HG03457 (cell line): ENCODE data around the gene ERFL.

Experiments
- ATAC-seq: cut with Tn5 transposase; IDR thresholded peaks from one replicate; pipeline ENCODE4 v1.9.1; 2021; ENCODE audit warnings: moderate number of reproducible peaks; ENCODE audit not compliant: unreplicated experiment

The ERFL gene

DNA sequence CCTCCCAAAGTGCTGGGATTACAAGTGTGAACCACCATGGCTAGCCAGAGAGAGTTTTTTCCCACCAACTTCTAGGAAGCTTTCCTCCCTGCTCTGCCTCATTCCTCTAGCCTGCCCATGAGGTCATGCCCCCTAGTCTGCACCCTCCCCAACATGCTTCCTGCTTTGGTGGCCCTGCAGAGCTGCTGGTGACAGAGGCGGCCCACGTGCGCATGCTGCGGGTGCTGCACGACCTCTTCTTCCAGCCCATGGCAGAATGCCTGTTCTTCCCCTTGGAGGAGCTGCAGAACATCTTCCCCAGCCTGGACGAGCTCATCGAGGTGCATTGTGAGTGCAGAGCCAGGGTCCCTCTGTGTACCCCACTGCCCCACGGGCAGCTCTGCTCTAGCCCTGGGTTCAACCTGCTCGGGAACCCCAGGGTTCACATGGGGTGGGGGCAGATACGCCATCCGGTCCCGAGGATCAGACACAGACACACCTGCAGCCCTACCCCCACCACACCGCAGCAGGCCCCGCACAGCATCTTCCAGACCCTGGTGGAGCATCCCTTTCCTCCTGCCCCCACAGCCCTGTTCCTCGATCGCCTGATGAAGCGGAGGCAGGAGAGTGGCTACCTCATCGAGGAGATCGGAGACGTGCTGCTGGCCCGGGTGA is 26.4 kb downstream of the ERFL start:
- ATAC-seq, result no peak

DNA sequence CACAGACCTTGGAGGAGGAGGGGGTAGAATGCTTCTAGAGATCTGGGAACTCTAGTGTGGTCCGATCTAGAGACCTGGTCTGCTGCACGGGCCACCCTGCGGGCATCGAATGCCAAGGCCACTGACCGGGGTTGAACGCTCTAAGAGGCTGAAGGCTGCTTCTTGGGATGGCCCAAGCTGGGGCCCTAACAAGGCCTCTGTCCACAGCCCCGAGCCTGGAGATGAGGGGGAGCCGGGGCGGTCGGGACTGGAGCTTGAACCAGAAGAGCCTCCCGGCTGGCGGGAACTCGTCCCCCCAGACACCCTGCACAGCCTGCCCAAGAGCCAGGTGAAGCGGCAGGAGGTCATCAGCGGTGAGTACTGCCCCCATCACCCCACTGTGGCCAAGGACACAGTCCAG is 30.0 kb downstream of the ERFL start:
- no peak for ATAC-seq

DNA sequence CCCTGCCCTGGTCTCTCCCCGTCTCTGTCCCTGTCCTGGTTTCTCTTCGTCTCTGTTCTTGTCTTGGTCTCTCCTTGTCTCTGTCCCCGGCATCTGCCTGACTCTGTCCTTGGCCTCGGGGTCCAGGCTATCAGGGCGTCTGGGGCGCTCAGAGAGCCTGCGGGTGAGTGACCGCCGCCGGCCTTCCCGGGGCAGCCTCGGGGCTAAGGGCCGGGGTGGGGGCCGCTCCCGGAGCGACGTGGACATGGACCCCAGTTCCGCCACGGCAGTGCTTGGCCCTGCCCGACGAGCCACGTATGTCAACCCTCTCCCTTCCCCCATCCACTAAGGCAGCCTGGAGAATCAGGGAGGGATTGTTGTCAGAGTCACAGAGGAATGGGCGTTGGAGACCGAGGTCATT is 30.4 kb downstream of the ERFL start:
- no peak for ATAC-seq

DNA sequence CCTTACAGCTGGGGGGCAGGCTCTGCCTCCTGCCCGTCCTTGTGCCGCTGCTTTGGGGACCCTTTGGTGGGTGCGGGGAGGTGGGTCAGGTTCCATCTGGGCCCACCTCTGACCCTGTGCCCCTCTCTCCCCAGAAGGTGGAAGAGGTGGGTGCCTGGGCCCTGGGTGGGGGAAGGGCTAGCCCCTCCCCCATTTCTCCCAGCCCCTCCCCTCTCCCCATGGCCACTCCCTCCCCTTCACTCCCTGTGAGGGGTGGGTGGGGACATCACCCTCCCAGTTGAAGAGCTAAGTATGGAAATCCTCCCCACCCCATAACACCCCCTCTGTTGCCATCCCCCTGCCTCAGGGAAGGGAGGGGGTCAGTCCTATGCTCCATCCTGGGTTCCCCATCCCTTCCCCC is 31.1 kb downstream of the ERFL start:
- ATAC-seq, result no peak

DNA sequence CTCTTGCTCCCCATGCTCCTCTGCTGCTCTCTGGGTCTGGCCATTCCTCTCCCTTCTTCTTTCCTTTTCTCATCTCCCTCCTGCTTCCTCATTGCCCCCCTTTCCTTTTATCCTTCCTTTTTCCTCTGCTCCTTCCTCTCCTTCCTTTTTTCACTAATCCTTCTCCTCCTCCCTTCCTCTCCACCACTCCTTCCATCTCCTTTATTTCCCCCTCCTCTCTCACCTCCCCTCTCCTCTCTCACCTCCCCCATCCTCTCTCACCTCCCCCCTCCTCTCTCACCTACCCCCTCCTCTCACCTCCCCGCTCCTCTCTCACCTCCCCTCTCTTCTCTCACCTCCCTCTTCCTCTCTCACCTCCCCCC is 31.7 kb downstream of the ERFL start:
- ATAC-seq, result no peak

DNA sequence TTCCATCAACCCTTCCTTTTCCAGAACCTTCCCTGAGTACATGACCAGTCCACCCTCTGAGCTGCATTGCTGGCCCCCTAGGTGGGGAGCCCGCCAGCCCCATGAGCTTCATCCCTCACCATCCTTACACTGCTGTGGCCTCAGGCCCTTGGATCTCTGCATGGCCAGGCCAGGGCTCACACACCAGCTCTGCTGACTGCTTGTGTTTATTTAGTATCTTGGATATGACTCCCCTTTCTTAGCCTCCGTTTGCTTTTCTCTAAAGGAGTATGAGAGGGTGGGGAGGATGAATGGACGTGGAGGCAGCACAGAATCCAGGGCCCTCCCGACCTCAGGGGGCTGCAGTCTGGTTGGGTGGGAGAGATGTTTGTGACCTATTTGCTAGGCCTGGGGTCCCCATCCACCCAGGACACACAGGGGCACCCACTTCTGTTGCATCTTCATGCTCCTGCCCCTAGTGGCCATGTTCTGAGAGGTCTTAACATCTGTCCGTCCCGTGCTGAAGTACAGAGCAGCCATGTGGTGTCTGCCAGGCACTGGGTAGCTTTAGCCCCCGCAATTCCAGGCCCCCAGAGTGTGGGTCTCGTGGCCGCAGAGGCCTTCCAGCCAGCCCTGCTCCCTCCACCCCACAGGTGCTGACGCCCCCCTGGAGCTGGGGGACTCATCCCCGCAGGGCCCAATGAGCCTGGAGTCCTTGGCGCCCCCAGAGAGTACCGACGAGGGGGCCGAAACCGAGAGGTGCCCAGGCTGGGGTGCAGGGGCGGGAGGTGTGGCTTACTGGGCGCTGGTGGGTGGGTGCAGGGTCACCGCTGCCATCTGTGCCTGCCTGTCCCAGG is 32.3 kb downstream of the ERFL start:
- no peak for ATAC-seq

DNA sequence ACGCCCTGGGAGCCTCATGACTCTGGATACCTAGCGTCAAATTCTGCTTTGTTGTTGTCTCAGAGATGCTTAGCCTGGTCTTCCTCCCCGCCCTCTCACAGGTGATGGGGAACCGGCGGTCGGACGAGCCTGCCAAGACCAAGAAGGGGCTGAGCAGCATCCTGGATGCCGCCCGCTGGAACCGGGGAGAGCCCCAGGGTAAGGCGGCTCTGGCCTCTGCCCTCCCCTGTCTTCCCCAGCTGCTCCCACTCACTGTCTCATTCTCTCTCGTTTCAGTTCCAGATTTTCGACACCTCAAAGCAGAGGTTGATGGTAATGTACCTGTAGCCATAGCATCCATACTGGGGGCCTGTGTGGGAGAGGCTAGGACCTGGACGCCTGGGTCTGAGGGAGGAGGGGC is 33.9 kb downstream of the ERFL start:
- ATAC-seq, result no peak

DNA sequence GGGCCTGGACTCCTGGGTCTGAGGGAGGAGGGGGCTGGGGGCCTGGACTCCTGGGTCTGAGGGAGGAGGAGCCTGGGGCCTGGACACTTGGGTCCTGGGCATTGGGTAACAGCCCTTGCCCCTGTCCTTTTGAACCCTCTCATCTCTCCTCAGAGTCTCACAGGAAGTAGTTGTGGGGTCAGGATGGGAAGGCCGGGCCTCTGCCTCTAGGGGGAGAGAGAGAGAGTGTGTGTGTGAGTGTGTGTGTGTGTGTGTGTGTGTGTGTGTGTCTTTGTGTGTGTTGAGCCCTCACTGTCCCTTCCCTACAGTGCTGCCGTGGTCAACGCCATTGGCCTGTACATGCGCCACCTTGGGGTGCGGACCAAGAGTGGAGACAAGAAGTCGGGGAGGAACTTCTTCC is 34.4 kb downstream of the ERFL start:
- no peak for ATAC-seq

DNA sequence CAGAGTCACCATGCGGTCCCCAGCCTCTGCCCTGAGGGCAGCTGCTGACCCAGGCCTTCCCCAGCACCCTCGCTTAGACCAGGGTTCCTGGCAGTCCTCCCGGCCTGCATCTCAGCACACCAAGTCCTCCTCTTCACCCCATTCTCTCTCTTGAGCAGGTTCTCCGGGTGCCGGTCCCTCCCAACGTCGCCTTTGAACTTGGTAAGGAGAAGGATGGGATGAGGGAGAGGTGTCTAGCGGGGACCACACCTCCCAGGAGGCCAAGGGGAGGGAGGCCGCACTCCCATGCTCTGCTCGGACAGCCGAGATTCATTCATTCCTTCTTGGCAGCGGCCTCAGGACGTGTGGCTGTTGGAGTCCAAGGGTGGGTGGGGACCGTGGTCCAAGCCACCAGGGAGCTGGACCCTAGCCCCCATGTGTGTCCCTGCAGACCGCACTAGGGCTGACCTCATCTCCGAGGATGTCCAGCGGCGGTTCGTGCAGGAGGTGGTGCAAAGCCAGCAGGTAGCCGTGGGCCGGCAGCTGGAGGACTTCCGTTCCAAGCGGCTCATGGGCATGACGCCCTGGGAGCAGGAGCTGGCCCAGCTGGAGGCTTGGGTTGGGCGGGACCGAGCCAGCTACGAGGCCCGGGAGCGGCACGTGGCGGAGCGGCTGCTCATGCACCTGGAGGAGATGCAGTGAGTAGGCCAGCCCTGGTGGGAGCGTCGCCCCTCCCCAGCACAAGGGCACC is 35.9 kb downstream of the ERFL start:
- no peak for ATAC-seq

DNA sequence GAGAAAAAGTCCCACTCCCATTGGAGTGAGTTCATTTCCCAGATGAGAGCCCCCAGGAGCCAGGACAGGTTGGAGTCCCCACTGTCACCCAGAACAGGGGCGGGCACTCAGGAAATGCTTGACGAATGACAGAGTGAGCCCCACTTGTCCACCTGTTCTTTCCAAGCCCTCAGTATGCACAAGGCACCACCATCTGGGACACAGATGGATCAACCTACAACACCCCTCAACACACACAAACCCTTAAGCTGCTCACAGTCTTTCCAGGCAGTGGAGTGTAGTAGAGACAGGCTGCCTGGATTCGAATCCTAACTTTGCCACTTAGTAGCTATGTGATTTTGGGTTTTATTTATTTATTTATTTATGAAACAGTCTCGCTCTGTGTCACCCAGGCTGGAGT is 37.3 kb downstream of the ERFL start:
- ATAC-seq, result no peak

DNA sequence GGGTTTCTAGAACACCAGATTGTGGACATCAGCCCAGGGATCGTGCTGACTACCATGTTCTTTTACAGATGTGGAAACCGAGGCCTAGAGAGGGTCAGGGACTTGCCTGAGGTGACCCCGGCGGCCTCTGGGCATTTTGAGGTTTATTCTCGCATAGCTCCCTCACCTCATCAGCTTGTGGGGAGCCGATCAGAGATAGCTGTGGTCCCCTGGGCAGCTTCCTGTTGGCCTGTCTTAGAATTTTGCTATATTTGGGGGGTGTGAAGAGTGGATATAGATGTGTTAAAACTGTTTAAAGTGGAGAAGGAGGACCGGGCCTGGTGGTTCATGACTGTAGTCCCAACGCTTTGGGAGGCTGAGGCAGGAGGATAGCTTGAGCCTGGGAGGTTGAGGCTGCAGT is 38.4 kb downstream of the ERFL start:
- no peak for ATAC-seq

DNA sequence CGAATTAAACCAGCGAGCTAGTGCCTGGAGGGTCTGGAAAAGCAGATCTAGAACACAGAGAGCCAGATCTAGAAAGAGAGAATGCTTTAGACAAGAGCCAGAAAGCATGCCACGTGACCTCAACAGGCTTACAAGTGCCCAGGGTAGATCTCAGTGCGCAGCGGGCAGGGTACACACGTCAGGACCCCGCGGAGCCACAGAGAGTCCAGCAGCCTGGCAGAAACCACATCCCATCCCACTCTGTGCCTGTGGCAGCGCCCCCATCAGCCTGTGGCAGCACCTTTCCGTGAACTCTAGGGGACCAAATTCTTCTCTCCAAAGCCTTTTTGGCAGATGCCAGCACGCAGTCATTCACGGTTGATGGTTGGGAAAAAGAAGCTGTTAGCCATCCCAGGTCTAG is 39.3 kb downstream of the ERFL start:
- ATAC-seq, result no peak

DNA sequence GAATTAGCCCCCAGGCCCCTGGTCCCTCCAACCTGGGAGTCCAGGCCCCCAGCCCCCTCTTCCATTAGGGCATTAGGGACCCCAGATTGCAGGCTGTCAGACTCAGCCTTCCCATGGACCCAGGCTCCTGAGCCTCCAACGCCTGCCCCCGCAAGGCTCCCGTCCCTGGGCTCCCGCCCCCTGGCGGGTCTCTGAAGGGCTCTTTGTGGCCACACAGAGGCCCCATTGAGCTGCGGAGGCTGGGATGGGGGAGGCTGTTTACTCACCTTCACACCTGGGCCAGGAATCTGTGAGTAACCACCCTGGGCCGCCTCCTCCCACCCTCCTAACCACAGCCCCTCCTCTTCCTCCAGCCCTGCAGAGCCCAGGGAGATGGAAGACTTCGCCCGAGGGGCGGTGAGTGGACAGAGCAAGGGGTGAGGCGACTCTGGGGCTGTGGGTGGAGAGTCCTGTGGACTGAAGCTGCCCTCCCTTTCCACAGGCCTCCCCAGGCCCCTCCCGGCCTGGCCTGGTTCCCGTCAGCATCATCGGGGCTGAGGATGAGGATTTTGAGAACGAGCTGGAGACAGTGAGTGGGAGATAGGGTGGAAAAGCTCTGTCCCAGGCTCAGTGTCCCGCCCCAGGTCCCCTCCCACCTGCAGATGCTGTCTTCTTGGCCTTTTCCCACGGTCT is 40.4 kb downstream of the ERFL start:
- no peak for ATAC-seq

DNA sequence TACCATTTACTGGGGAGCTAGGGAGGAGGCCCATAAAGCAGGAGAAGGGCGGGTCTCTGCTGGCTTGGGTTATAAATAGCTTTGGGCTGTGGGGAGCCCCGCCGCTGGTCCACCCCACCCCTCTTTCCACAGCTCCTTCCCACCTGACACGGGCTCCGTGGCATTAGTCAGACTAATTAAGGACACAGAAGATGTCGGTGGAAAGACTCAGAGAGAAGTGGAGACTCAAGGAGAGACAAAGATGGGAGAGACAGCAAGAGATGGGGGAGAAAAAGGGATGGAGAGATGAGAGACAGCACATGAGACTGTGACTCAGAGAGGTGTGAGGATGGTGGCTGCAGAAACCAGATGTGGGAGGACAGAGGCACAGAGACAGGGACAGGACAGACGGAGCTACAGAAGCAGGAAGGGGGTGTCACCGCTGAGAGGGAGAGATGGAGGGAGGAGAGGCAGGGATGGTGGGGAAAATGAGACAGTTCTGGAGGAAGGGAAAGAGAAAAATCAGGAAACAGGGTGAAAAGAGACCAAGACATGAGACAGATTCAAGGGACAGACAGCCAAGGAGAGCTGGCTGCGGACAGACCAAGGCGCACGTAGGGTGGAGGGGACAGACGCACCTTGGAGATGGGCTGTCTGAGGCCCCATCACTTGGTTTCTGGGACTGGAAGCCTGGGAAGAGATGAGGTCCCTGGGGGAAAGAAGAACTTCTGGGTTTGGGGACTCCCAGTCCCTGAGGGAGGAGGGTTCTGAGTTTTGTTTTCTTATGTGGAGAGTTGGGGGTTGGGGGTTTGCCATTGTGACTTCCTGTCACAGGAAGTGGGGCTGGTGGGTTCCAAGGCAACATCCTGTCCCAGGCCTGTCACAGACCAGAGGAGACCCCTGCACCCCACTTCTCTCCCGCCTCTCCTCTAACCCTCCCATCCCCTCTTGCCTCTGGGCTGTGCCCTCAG is 41.2 kb downstream of the ERFL start:
- no peak for ATAC-seq

DNA sequence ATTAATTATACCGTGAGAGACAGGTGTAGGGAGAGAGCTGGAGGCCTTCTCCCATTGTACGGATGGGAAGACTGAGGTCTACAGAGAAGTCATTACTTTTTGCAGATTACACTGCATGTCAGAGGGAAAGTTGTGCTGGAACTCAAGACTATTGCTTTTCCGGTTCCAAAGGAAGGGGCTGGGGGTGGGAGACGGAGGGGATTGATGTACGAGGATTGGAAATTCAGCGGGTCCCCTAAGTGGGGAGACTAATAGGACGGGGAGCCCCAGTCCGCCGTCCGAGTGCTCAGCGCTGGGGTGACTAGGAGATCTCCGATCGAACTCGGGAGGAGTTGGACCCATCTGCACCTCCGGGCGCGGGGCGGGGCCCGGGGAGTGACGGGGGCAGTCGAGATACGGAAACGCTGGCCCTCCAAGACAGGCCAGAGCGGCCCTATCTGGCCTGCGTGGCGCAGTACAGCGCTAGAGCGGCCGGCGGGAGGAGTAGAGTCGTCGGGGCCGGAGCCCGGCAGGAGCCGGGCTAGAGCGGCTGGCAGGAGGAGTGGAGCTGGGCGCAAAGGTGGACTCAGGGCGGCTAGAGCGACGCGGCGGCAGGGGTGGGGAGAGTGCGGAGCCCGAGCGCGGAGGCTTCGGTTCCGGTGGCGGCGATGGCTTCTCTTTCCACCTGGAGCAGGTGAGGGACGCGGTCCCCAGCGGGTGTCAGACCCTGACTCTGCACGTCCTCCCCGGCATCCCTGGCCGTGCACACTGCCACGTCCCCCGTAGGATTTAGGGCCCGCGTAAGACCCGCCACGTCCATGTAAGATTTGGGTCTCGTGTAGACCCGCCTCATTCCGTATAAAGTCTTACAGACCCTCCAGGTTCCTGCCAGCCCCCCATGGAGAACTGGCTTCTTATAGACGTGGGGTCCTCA is 44.2 kb downstream of the ERFL start:
- ATAC-seq, result peak; percentile 50

DNA sequence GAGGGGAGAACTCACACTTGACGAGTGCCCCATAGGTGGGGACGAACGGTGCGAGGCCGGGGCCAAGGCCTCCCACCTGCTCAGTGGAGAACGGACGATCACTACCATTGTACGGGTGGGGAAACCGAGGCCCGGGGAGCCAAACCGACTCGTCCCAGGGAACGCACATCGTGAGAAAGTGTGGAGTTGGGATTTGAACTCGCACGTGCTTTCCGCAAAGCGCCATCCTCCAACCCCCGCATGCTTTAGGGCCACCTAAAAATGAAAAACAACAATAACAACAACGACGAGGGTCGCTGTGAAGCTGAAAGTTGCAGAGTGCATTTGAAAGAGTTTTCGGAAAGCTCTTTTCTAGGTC is 44.8 kb downstream of the ERFL start:
- no peak for ATAC-seq

DNA sequence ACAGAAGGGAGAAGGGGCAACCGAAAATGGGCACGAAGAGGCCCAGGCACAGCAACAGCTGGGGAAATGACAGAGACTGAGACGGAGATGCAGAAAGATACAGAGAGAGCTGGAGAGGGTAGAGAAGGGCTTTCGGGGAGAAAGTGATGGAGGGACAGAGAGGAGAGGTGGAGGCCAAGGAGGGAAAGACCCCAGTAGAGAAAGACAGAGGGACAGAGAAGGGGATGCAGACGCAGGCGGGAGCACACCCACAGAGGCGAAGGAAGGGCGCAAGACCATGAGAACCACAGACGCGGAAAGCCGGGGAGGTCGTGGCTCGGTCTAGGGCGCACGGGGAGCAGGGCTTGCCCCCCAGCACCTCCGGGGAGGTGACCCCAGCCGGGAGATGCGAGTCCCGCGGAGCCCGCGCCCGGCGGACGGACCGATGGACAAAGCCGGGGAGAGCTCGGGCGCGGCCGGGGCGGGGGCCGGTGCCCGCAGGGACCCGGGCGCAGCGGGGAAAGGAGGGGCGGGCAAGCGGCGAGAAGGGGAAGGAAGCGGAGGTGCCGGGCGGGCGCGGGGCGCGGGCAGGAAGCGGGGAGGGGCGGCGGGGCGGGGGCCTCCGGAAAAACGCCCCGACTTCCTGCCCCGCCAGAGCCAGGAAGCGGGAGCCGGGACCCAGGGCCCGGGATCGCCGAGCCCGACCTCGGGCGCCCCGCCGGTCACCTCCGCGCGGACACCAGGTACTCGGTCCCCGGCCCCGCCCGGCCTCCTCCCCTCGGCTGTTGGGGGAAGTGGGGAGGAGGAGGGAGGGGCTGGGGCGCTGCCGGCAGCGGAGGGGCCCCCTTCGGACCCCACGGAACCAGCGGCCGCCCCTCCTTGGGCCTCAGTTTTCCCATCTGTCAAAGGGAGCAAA is 45.4 kb downstream of the ERFL start, which contains the start of gene ARHGEF1:
Gene ARHGEF1 (plus strand): TSS at position 617 of the 895 bp plus-strand sequence. CDS start 4,899 bp downstream, outside the sequence.
- no peak for ATAC-seq

DNA sequence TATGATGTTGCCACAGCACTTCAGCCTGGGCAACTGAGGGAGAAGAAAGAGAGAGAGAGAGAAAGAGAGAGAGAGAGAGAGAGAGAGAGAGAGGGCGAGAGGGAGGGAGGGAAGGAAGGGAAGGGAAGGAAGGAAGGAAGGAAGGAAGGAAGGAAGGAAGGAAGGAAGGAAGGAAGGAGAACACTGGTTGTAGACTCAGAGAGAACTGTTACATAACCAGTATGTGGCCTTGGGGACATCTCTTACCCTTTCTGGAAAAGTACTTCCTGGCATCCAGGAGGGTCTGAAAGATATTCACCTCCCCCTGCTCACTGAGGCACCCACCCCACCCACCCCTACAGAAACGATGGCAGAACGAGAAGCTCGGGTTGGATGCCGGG is 47.9 kb downstream of the ERFL start:
- no peak for ATAC-seq
